Hematopoietic multipotent progenitor cell treated with erythropoietin and hydrocortisone succinate and interleukin-3 and kit ligand, for 4 days (in vitro differentiated cells): ENCODE results near the gene ZNHIT2.
"Not testable (repeated sequence)": the region's sequence is repeated elsewhere in the genome, so short reads cannot be mapped to it uniquely, and the experiment has no call there.

Experiments used
- DNase-seq: peaks from one replicate; pipeline ENCODE4 v3.0.0-alpha.2; 2015

ZNHIT2 gene

DNA sequence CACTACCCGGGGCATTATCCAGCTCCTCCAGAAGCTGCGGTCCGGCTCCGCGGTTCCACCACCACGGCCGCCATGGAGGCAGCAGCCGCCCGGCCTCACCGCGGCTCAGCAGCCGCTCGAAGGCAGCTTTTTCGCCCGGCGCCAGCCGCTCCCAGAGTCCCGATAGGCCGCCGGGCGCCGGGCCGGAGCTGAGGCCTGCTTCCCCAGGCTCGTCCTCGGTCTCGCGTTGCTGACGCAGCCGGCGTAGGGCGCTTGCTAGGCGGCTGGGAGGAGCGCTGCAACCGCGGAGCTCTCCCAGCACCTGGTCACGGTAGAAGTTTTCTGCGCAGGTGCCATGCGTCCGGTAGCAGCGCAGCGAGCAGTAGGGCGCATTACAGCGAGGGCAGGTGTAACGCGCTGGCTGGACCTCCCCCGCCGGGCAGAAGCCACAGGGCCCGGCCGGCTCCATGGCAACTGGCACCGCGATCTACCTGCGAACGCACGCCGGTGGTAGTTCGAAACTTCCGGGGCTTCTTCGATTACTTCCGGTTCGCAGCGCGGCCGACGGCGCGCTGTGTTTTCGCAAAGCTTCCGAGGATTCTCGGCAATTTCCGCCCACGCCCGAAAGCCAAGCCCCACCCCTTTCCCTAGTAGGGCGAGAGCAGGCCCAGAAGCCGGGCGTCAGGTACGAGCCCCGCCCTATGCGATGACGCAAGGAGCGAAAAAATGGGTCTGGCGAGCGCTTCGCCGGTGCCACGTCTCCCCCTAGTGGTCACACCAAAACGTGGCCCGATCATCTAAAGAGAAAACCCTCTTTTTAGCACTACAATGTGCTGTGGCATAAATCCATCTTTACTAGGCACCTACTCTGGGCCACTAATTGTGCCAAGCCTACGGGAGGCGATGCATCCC is at the start of gene ZNHIT2:
TSS of gene ZNHIT2 (minus strand) at position 496 of the 891 bp plus-strand sequence. CDS start at position 448, 48 bp downstream.
- DNase-seq: peak; percentile 100

DNA sequence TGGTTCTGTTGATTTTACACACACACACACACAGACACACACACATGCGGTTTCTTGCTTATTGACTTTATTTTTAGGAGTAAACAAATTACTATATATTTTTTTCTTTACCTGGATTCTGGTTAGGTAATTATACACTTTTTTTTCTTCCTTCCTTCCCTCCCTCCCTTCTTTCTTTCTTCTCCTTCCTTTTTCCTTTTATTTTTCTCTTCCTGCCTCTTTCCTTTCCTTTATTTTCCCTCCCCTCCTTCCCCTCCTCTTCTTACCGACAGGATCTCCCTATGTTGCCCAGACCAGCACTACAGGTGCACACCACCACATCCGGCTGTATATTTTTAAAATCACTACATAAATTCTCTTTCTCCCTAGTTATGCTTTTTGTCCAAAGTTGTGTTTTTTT is 49.4 kb upstream of the ZNHIT2 start:
- no peak for DNase-seq

DNA sequence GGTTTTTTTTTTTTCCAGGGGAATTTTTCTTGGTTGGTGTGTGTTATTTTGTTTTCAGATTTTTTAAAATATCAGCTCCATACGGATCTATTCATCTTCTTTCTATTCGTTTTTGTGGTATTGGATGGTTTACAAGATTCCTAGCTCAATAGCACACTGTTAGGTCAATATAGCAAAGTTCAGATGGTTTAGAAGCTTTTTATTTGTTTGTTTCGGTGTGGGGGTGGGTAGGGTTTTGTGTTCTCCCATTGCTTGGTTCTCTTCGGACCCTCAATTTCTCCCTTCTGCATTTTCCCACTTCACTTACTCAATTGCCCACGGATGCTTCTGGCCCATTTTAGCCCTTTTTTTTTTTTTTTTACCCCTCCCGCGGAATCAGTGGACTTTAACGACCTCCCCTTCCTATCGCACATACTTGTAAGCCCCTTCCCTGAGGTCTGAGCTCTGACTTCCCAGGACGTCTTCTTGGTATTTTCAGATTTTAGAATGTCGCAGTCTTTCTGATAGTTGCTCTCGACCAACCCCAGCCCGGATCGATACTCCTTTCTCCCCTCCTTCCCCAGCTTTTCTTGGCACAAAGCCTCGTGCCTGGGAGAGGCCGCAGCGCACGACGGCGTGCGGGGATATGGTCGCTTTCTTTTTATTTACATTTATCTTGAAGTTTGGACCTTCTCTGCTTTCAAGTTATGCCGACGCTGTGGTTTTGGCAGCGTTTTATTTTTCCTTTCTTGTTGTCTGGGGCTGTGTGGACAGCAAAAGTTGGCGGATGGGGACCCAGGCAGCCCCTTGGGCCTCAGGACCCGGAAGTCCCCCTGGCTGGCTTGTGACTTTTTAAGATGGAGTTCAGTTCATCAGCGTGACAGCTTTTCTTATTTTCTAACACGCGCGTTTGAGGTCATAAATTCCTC is 48.2 kb upstream of the ZNHIT2 start:
- DNase-seq: no peak

DNA sequence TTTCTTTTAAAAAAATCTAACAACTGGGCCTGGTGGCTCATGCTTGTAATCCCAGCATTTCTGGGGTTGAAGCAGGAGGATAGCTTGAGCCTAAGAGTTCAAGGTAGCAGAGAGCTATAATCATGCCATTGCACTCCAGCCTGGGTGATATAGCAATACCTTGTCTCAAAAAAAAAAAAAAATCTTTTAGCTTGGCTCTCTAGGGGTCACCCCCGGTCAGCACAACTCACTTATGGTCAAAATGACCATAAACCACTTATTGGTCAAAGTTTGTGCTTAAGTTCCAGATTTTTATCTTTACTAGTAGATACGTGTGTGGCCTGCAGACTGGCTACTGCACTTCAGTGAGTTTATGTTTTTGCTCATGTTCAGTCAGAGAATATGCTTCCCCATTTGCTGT is 46.2 kb upstream of the ZNHIT2 start:
- no peak for DNase-seq

DNA sequence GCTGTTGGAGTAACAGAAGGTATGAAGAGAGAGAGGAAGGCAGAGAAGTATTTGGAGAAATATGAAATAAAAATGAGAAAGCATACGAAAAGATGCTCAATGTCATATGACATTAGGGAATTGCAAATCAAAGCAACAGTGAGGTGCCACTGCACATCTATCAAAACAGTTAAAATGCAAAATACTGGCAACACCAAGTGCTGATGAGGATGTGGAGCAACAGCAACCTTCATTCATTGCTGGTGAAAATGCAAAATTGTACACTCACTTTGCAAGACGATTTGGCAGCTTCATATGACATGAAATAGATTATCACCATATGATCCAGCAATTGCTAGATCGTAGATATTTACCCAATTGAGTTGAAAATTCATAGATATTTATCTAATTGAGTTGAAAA is 43.1 kb upstream of the ZNHIT2 start:
- no peak for DNase-seq

DNA sequence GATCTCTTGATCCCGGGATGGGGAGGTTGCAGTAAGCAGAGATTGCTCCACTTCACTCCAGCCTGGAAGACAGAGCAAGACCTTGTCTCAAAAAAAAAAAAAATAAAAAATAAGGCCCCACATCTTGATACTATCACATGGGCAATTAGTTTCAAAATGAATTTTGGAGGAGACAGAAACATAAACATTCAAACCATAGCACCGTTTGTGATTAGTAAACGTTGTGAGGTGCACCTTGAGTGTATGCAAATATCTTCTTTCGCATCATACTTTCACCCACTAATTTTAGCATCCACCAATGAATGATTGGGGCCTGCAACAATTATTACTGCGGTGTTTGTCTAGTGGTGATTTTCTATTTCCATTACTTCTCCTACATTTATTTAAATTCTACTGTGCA is 41.5 kb upstream of the ZNHIT2 start:
- no peak for DNase-seq

DNA sequence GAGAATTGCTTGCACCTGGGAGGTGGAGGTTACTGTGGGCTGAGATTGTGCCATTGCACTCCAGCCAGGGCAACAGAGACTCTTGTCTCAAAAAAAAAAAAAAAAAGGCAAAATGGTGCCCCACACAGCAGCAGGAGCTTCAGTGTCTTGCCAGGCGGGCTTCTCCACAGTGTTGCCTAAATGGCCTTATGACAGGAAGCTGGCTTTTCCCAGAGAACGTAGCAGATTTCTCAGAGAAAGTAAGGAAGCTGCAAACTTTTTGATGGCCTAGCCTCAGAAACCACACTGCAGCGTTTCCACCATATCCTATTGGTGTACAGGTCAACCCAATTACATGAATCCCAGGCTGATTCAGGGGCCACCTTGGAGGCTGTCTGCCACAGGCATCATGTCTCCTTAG is 39.8 kb upstream of the ZNHIT2 start:
- DNase-seq: no peak

DNA sequence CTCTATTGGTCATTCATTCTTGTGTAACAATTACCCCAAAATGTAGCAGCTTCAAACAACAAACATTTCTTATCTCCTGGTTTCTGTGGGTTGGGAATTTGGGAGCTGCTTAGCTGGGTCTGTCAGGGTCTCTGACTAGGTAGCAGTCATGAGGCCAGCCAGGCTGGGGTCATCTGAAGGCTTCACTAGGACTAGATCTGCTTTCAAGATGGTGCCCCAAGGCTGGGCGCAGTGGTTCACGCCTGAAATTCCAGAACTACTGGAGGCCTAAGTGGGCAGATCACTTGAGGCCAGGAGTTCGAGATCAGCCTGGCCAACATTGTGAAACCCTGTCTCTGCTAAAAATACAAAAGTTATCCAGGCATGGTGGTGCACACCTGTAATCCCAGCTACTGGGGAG is 39.4 kb upstream of the ZNHIT2 start:
- no peak for DNase-seq

DNA sequence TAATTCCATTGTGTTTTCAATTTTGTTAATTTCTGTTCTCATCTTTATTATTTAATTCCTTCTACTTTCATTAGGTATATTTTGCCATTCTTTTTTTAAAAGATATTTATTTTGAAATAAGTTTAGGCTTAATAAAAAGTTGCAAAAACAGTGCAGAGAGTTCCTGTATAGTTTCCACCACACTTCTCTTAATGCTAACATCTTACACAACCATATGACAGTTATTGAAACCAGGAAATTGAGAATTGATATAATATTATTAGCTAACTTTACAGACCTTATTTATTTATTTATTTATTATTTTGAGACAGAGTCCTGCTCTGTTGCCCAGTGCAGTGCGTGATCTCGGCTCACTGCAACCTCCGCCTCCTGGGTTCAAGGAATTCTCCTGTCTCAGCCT is 38.8 kb upstream of the ZNHIT2 start:
- DNase-seq: no peak

DNA sequence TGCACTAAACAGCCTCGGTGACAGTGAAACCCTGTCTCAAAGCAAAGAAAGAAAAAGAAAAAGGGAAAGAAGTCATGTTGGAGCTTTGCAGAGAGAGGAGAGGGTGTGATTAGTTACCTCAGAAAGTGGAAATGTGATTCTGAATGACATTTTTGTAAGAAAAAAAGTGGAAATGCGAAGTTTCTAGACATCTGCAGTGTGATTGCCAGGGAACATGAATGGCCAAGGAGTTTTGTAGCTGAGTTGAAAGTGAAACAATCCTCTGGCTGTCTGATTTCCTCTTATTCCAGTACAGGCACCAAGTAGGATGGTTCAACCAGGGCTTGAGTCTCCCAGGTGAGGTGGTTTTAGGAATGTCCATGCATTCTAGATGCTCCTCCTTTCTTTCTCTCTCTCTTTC is 34.6 kb upstream of the ZNHIT2 start:
- DNase-seq: peak; percentile 19

DNA sequence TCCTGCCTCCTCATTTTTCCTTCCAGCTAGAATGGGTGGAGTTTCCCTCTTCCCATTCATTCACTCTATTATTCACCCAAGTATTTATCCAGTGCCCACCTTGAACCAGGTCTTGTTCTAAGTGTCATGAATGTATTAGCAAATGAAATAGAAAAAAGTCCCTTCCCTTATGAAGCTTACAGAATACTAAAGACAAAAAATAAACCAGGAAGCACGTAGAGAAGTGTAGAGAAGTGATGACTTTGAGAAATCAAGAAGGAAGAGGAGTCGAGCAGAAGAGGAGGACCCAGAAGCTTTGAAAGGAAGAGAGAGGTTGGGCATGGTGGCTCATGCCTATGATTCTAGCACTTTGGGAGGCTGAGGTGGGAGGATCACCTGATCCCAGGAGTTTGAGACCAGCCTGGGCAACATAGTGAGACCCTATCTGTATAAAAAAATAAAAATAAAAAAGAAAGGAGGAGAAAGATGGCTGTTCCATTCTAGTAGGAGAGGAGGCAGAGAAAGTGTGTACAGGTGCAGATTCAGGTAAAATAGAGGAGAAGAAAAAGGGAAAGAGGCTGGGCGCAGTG is 33.9 kb upstream of the ZNHIT2 start:
- peak; percentile 38 for DNase-seq

DNA sequence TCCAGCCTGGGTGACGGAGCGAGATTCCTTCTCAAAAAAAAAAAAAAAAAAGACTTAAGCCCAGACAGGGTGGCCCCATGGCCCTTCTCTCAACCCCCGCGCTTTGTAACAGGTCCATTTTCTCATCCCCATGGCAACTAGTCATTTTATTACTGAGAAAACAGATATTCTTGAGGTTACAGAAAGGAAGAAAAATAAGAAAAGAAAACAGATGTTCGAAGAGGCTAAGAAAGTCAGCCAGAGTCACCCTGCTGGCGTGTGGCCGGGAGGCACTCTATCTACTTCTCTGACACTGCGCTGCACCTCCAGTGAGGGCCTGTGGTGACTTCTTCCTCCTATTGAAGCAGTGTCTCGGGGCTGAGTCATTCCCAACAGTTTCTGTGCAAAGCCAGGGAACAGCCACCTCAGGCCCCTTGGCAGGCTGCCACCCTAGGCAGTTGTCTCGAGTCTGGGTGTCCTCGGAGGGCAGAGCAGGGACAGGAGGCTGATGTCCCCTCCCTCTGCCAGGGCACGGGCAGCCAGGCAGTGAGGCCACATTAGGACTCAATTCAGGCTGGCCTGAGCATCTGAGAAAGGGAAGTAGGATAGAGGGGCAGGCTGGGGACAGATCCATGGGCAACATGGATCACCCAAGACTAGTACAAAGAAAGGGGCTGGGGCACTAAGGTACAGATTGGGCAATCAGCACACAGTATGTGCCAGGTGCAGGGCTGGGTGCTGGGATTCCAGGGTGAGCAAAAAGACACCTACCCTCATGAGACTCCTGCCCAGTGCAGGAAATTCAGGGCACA is 33.2 kb upstream of the ZNHIT2 start:
- peak; percentile 98 for DNase-seq

DNA sequence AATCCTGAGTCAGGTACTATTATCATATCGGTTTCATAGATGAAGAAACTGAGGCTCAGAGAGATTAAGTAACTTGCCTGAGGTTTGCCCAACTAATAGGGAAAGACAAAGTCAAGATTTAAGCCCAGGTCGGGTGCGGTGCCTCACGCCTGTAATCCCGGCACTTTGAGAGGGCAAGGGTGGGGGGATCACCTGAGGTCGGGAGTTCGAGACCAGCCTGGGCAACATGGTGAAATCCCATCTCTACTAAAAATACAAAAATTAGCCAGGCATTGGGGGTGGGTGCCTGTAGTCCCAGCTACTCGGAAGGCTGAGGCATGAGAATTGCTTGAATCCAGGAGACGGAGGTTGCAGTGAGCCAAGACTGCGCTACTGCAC is 32.6 kb upstream of the ZNHIT2 start:
- DNase-seq: not testable (repeated sequence)

DNA sequence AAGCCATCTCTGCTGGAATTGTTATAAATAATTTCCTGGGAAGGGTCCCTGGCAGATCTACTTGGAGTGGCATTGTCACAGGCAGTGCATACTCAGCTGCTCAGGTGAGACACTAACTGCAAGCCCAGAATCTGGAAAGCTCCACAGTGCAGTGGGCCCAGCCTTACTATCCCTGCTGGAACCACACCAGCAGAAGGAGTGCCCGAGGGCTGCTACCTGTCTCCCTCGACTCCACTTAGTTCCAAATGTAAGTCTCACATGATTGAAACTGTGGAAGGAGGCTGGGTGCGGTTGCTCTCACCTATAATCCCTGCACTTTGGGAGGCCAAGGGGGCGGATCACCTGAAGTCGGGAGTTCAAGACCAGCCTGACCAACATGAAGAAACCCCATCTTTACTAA is 31.2 kb upstream of the ZNHIT2 start:
- no peak for DNase-seq

DNA sequence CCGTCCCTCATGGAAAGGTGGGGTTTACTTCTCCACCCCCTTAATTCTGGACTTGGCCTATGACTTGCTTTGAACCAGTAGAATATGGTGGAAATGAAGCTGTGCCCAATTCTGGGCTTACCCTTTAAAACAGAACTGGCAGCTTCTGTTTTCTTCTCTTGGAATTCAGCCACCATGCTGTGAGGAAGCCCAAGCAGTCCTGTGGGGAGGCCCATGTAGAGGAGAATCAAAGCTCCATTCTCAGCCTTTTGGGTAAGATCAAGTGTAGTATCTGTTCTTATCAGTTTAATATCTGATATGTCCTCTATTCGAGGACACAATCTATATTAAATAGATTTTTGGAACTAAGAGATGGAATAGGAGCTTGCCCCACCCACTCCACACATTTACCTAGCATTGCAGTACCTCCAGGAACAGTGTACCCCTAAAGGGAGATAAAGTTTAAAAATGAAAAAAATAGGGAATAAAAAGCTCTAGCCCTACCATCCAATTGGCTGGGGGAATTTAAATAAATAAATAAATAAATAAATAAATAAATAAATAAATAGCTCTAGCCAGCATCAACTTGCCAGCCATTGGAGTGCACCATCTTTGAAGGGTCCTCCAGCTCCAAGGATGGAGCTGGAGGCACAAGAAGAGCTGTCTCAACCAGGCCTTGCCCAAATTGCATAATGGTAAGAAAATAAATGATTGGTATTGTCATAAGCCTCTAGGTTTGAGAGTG is 30.0 kb upstream of the ZNHIT2 start:
- DNase-seq: no peak

DNA sequence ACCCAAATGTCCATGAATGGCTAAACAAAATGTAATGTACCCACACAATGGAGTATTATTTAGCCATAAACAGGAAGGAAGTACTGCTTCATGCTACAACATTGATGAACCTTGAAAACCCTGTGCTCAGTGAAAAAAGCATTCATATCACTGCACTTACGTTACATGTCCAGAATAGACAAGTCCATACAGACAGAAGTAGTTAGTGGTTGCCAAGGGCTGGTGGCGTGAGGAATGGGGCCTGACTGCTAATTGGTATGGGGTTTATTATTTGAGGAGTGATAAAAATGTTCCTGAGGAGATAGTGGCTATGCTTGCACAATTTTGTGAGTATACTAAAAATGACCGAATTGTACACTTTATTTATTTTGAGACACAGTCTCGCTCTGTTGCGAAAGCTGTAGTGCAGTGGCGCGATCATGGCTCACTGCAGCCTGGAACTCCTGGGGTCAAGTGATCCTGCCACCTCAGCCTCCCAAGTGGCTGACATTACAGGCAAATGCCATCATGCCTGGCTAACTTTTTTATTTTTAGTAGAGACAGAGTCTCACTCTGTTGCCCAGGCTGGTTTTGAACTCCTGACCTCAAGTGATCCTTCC is 24.5 kb upstream of the ZNHIT2 start:
- no peak for DNase-seq

DNA sequence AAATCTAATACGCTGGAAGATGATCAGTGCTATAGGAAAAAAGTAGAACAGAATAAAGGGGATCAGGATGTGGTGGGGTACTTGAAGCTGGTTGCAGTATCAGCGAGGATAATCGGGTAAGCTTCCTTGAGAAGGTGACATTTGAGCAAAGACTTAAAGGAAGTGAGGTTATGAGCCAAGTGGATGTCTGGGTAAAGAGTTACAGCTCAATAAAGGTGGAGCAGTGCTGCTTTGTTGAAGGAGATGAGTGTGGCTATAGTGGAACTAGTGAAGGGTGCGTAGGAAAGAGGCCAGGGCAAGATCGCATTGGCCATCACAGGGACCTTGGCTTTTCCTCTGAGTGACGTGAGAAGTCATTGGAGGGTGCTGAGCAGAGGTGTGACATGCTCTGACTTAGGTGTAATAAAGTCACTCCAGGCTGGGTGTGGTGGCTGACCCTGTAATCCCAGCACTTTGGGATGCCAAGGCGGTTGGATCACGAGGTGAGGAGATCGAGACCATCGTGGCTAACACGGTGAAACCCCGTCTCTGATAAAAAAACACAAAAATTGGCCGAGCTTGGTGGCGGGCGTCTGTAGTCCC is 19.1 kb upstream of the ZNHIT2 start:
- DNase-seq: no peak

DNA sequence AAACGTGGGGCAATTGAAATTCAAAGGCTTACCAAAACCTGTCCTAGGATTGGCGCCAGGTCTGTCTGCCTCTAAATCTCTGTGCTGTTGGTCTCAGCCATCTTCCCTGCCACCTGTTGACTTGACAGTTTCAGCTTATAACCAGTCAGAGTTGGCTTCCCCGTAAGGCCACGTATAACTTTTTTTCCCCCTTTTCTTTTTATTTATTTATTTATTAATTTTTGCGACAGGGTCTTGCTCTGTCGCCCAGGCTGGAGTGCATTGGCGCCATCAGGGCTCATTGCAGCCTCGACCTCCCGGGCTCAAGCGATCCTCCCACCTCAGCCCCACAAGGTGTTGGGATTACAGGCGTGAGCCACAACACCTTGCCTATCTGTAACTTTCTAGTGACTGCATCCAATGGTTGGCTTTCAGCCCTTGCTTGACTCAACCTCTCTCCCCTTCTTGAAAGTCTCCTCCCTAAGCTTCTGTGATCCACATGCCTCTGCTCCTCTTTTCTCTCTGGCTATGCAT is 18.2 kb upstream of the ZNHIT2 start:
- no peak for DNase-seq

DNA sequence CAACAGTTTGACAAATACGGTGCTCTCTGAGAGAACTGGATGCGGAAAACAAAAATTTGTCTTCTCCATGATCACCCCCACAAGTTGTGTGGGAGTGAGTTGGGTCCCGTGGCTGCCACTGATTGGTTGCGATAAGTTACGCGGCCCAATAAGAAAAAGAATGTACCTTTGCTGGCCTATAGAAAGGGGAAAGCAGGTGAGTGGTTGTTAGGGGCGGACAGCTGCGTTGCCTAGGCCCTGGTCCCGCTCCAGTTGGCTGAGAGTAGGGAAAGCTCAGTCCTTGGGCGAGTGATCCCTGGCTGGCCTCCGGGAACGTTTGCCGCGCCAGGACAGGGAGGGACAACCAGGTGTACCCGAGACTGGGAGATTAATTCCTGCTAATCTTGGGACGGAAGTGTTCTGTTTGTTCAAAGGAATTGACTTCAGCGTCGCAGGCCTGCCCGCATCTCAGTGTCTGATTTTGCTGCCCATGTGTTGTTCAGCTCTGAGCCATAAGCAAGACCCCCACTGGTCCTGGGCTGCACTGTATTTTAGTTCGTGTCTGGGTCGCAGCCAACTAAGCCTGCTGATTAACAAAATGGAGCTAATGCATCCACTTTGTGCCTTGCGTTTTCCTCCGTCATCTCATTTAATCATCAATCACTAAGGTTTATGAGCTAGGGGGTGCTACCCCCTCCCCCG is 17.6 kb upstream of the ZNHIT2 start:
- DNase-seq: peak; percentile 98

DNA sequence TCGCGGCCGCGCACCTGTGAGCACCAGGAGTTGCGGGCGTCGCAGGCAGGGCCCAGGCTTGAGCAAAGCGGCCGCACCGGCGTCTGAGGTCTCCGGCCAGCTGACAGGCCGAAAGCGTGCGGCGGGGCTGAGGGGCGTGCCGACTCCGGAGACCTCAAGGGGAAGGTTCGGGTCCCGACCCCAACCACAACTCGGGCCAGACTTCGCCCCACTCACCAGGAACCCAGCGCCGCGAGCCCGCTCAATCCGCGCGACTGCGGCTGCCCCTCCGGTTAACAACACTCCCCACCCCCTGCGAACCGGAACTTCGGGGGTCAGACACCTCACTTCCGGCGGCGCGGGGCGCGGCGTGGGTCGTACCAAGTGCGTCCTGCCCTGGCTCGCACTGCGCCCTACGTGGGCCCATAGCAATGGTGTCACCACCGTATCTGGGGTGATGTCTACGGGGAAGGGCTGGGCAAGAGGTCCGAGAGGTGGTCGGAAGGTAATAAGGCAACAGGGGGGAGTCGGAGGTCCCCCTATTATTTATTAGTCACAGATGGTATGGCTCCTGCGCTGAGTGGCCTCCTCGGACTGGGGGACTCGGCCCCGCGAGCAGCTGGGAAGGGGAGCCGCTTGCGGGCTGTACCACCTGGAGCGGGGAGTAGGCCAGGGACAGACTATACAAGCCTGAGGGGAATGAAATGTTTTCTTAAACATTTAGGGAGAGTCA is 16.9 kb upstream of the ZNHIT2 start, which contains the start of gene SYVN1:
TSS of gene SYVN1 (minus strand) at position 280 of the 712 bp plus-strand sequence. CDS start 918 bp downstream, outside the sequence.
- DNase-seq: peak; percentile 95
